Fibroblast of the aortic adventitia (primary cell): ENCODE data around the gene ZNF487. TPM values are rescaled to one million over a fixed set of nuclear protein-coding genes. Genes with fewer than 3 reads are reported as not detected.

Source experiments
- DNase-seq: peaks from one replicate; pipeline ENCODE4 v3.0.0-alpha.2; 2010; ENCODE audit warnings: low read depth
- H3K4me3 ChIP-seq: 2 replicates; pipeline ENCODE4 v1.5.1; 2011; ENCODE audit warnings: low read depth, mild to moderate bottlenecking, control low read depth, low read length, moderate library complexity
- total RNA-seq: library from RNA; depleted of rRNA; stranded (reverse); fragments of >200 nt; gene quantifications from 2 replicates; pipeline ENCODE4 v1.2.3, GENCODE V29; 2012; ENCODE audit warnings: low replicate concordance
- TF ChIP-seq, protein P1 (sequence below): IDR thresholded peaks from 2 replicates; pipeline ENCODE4 v1.5.1; 2011; ENCODE audit warnings: mild to moderate bottlenecking, low read length, control low read depth, inconsistent platforms; ENCODE audit not compliant: insufficient read depth

Gene ZNF487
- total RNA-seq, 1 donor = 36.5 TPM

GRCh38 chr10:43407148-43407575 lies 29.7 kb upstream of the ZNF487 start:
- peak overlapping the region; percentile 86 for H3K4me3 ChIP-seq
- TF ChIP-seq, protein P1, sequence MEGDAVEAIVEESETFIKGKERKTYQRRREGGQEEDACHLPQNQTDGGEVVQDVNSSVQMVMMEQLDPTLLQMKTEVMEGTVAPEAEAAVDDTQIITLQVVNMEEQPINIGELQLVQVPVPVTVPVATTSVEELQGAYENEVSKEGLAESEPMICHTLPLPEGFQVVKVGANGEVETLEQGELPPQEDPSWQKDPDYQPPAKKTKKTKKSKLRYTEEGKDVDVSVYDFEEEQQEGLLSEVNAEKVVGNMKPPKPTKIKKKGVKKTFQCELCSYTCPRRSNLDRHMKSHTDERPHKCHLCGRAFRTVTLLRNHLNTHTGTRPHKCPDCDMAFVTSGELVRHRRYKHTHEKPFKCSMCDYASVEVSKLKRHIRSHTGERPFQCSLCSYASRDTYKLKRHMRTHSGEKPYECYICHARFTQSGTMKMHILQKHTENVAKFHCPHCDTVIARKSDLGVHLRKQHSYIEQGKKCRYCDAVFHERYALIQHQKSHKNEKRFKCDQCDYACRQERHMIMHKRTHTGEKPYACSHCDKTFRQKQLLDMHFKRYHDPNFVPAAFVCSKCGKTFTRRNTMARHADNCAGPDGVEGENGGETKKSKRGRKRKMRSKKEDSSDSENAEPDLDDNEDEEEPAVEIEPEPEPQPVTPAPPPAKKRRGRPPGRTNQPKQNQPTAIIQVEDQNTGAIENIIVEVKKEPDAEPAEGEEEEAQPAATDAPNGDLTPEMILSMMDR = no peak
- peak; percentile 35 for DNase-seq

DNA sequence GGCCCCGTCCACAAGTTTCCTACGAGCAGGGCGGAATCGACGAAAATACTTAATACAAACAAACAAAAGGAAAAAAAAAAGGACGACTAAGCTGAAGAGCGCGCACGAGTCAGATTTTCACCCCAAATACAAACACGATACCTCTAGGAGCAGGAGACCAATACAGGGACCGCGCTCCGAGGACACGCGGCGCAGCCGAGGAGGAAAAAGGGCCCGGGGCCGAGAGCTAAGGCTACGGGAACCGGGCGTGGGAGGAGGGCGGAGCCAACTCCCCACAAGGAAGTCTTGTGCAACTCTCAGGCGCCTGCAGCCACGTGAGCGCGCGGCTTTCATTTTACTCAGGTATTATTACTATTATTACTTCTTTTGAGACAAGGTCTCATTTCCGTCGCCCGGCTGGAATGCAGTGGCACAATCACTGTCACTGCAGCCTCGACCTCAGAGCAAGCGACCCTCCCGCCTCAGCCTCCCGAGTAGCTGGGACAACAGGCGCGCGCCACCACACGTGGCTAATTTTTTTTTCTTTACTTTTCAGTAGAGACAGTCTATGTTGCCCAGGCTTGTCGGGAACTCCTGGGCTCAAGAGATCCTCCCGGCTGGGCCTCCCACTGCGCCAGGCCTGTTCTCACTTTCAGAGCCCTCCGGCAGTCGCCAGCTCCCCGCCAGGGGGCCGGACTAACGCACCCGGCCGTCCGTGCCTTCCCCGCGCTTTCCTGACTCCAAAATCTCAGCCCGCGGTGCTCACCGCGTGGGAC lies 29.2 kb upstream of the ZNF487 start:
- peak; percentile 90 for DNase-seq
- peak overlapping the region; percentile 86 for H3K4me3 ChIP-seq
- TF ChIP-seq, protein P1 = peak; percentile 60

- TF ChIP-seq, protein P1 = no peak
- H3K4me3 ChIP-seq = peak overlapping the region; percentile 86
- DNase-seq = no peak
Measured at GRCh38 chr10:43408331-43408709, 28.6 kb upstream of the ZNF487 start.

GRCh38 chr10:43408710-43409384 lies 28.1 kb upstream of the ZNF487 start, which contains the start of gene HNRNPF:
Gene HNRNPF (minus strand): TSS chr10:43409186. CDS start chr10:43387884, 21,302 bp downstream.
- peak; percentile 93 for DNase-seq
- TF ChIP-seq, protein P1 = no peak
- peak within 1 kb of the TSS; percentile 86 for H3K4me3 ChIP-seq

GRCh38 chr10:43409385-43410109 lies 27.4 kb upstream of the ZNF487 start:
- no peak for DNase-seq
- TF ChIP-seq, protein P1 = no peak

DNA sequence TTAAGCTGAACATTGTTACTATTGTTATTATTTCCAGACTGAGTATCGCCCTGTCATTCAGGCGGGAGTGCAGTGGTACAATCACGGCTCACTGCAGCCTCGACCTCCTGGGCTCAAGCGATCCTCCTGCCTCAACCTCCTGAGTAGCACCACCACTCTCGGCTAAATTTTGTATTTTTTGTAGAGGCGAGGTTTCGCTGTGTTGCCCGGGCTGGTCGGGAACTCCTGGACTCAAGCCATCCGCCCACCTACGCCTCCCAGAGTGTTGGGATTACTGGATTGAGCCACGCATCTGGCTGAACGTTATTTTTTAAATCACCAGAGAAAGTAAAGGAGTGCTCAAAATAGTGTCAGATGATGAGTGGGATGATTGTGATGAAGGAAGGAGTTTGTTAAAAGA lies 26.6 kb upstream of the ZNF487 start:
- H3K4me3 ChIP-seq = no peak overlapping the region
- DNase-seq = no peak
- TF ChIP-seq, protein P1 = no peak

More at GRCh38 chr10:43409385-43410109, 27.4 kb upstream of the ZNF487 start:
- peak overlapping the region; percentile 79 for H3K4me3 ChIP-seq
